ENCODE results near the gene SORCS1.

SORCS1 gene

GRCh38 chr10:106705681-106706100, 458.8 kb downstream of the SORCS1 start:
- CTCF ChIA-PET, result interaction anchor here (0.6 to 9.9 kb wide), 33 partner anchors 9 to 1843 kb away, joined by 3 to 127 read pairs (median 4); no protein-coding TSS in a partner anchor
- peak; percentile 39 for DNase-seq (ENCODE audit: extremely low spot score)
- TF ChIP-seq CTCF (IDR thresholded peaks at IDR 0.05; ENCODE audit: control extremely low read depth, extremely low read depth, low read depth, missing control alignments), result peak; percentile 84
- POLR2A ChIA-PET, result no interaction called here

- DNase-seq (ENCODE audit: extremely low spot score), result no peak
- ChIA-PET CTCF (interaction anchor here (2.3 kb wide), 1 partner anchor 10 kb away, joined by 13 read pairs; no protein-coding TSS in a partner anchor), POLR2A (no interaction called here)
- TF ChIP-seq CTCF (IDR thresholded peaks at IDR 0.05; ENCODE audit: control extremely low read depth, extremely low read depth, low read depth, missing control alignments), result no peak
Measured at GRCh38 chr10:106696239-106696638, 468.3 kb downstream of the SORCS1 start.

GRCh38 chr10:106694696-106695095, 469.8 kb downstream of the SORCS1 start:
- TF ChIP-seq CTCF (IDR thresholded peaks at IDR 0.05; ENCODE audit: control extremely low read depth, extremely low read depth, low read depth, missing control alignments), result no peak
- DNase-seq (ENCODE audit: extremely low spot score), result no peak
- POLR2A ChIA-PET, result no interaction called here
- CTCF ChIA-PET, result interaction anchor here (1.4 kb wide), 1 partner anchor 9 kb away, joined by 4 read pairs; no protein-coding TSS in a partner anchor

DNA sequence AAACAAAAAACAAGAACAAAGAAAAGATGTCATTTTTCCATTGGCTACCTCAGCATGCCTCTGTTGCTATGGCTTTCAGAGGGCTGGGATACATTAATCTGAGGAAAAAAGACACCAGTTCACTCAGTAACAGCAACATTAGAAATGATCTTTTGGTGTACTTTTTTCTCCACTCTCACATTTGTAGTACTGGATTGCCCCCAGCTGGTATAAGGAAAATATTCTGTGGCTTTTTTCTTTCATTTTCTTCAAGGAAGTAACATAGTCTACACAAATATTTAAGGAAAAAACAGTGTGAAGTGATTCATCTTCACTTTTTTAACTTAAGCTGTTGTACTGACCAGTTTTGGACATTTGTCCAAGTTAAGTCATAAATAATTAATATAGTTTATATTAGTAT, 482.3 kb downstream of the SORCS1 start:
- POLR2A ChIA-PET, result no interaction called here
- CTCF ChIA-PET, result interaction anchor here (1.1 to 1.9 kb wide), 3 partner anchors 8 to 57 kb away, joined by 4 to 6 read pairs (median 5); no protein-coding TSS in a partner anchor
- no peak for DNase-seq (ENCODE audit: extremely low spot score)
- no peak for TF ChIP-seq CTCF (IDR thresholded peaks at IDR 0.05; ENCODE audit: control extremely low read depth, extremely low read depth, low read depth, missing control alignments)

- ChIA-PET POLR2A (no interaction called here), CTCF (interaction anchor here (0.8 to 1.5 kb wide), 6 partner anchors 9 to 52 kb away, joined by 3 to 5 read pairs (median 3); no protein-coding TSS in a partner anchor)
- no peak for TF ChIP-seq CTCF (IDR thresholded peaks at IDR 0.05; ENCODE audit: control extremely low read depth, extremely low read depth, low read depth, missing control alignments)
- no peak for DNase-seq (ENCODE audit: extremely low spot score)
Measured at GRCh38 chr10:106680061-106680460, 484.4 kb downstream of the SORCS1 start.

- ChIA-PET CTCF (interaction anchor here (0.7 to 1.5 kb wide), 10 partner anchors 9 to 1866 kb away, joined by 3 to 6 read pairs (median 3); no protein-coding TSS in a partner anchor), POLR2A (no interaction called here)
- no peak for DNase-seq (ENCODE audit: extremely low spot score)
- TF ChIP-seq CTCF (IDR thresholded peaks at IDR 0.05; ENCODE audit: control extremely low read depth, extremely low read depth, low read depth, missing control alignments), result no peak
Measured at GRCh38 chr10:106679314-106679713, 485.2 kb downstream of the SORCS1 start.
